T47D (cell line): ENCODE measurements around the gene TNS1.

Experiments
- DNase-seq, 2 experiments: peaks; one replicate each; pipeline versions ENCODE4 v3.0.0 to v3.0.0-alpha.2; 2011 to 2012; ENCODE audit warnings: low read depth in 1 of 2, low spot score in 1 of 2
- JUND ChIP-seq: IDR thresholded peaks from 2 replicates; pipeline ENCODE4 v1.6.1; 2012; ENCODE audit warnings: low read depth
- in situ Hi-C: cut with HindIII; loops from 2 replicates; pipeline ENCODE4 v1.10.0; 2016; ENCODE audit warnings: low sequenced_read_pairs, low pct_unique_long_range_greater_than_20kb

Gene TNS1

GRCh38 chr2:217848351-217848957, 154.3 kb downstream of the TNS1 start:
- TF ChIP-seq JUND = no peak
- in situ Hi-C loops = no loop called here
- DNase-seq = no peak

GRCh38 chr2:217847552-217848350, 155.0 kb downstream of the TNS1 start:
- no peak for TF ChIP-seq JUND
- no peak for DNase-seq
- in situ Hi-C loops = no loop called here

GRCh38 chr2:217847115-217847514, 155.7 kb downstream of the TNS1 start:
- in situ Hi-C loops = no loop called here
- TF ChIP-seq JUND = no peak
- DNase-seq = no peak

- DNase-seq = peak; percentile 69 to 70
- in situ Hi-C loops = no loop called here
These were observed 156.5 kb downstream of the TNS1 start for GRCh38 chr2:217846321-217846743.

GRCh38 chr2:217845301-217845700, 157.5 kb downstream of the TNS1 start:
- in situ Hi-C loops = no loop called here
- TF ChIP-seq JUND = no peak
- no peak for DNase-seq

More at GRCh38 chr2:217846321-217846743, 156.5 kb downstream of the TNS1 start:
- TF ChIP-seq JUND = no peak

- in situ Hi-C loops = no loop called here
- TF ChIP-seq JUND = no peak
- no peak for DNase-seq
These were observed 158.1 kb downstream of the TNS1 start for GRCh38 chr2:217844696-217845095.

GRCh38 chr2:217843324-217843723, 159.5 kb downstream of the TNS1 start:
- no peak for TF ChIP-seq JUND
- no peak for DNase-seq
- in situ Hi-C loops = no loop called here

GRCh38 chr2:217842017-217842416, 160.8 kb downstream of the TNS1 start:
- no peak for TF ChIP-seq JUND
- in situ Hi-C loops = no loop called here
- no peak for DNase-seq

- TF ChIP-seq JUND = no peak
- in situ Hi-C loops = no loop called here
- no peak for DNase-seq
These were observed 162.3 kb downstream of the TNS1 start for GRCh38 chr2:217840522-217840921.

GRCh38 chr2:217839750-217840107, 163.1 kb downstream of the TNS1 start:
- TF ChIP-seq JUND = no peak
- in situ Hi-C loops = no loop called here
- DNase-seq = no peak

- no peak for DNase-seq
- no peak for TF ChIP-seq JUND
- in situ Hi-C loops = no loop called here
These were observed 163.6 kb downstream of the TNS1 start for GRCh38 chr2:217839073-217839749.

GRCh38 chr2:217838409-217838831, 164.4 kb downstream of the TNS1 start:
- no peak for TF ChIP-seq JUND
- in situ Hi-C loops = no loop called here
- DNase-seq = no peak

GRCh38 chr2:217837530-217837929, 165.3 kb downstream of the TNS1 start:
- in situ Hi-C loops = no loop called here
- DNase-seq = no peak
- no peak for TF ChIP-seq JUND
